HepG2 (cell line): Measurements from ENCODE around the gene GCNT2.

Experiments used
- BCL6 ChIP-seq: IDR thresholded peaks from 2 replicates; pipeline ENCODE4 v1.6.1; 2016; ENCODE audit warnings: missing genetic modification reagents, missing compliant biosample characterization
- CTCF ChIP-seq: sonication (generic); formaldehyde crosslinking; IDR thresholded peaks from 2 replicates; pipeline ENCODE4 v1.5.0; 2020; ENCODE audit warnings: mild to moderate bottlenecking, missing genetic modification reagents, moderate library complexity
- FOXJ3 ChIP-seq: sonication (generic); formaldehyde crosslinking; IDR thresholded peaks from 2 replicates; pipeline ENCODE4 v1.4.0; 2020; ENCODE audit warnings: missing genetic modification reagents, mild to moderate bottlenecking, borderline replicate concordance
- HNF4G ChIP-seq, 2 experiments: sonication (generic) in 1 of 2; formaldehyde crosslinking in 1 of 2; IDR thresholded peaks; 2 replicates each; pipeline versions ENCODE4 v1.4.0 to v1.6.1; 2011 to 2020; ENCODE audit warnings: borderline replicate concordance in 2 of 2, low read depth in 2 of 2, mild to moderate bottlenecking in 2 of 2, low read length in 1 of 2, missing genetic modification reagents in 1 of 2, moderate library complexity in 1 of 2
- POLR2A ChIP-seq, 2 experiments: IDR thresholded peaks; 2 replicates each; pipeline ENCODE4 v1.6.1; 2011; ENCODE audit warnings: low read depth in 2 of 2, low read length in 2 of 2, mild to moderate bottlenecking in 1 of 2, moderate library complexity in 1 of 2; ENCODE audit not compliant: insufficient read depth in 1 of 2

GRCh38 chr6:10520468-10520867 is 683 bp upstream of the GCNT2 start:
- TF ChIP-seq POLR2A (IDR thresholded peaks at IDR 0.05; ENCODE audit: insufficient read depth in 1 of 2, low read depth in 2 of 2, low read length in 2 of 2) (no peak), HNF4G (IDR thresholded peaks at IDR 0.05; ENCODE audit: borderline replicate concordance, low read depth, low read length) (no peak), HNF4G (CRISPR knock-in tag; IDR thresholded peaks at IDR 0.05; ENCODE audit: borderline replicate concordance, low read depth) (no peak), BCL6 (CRISPR knock-in tag) (no peak), CTCF (no peak), FOXJ3 (CRISPR knock-in tag) (no peak)
